ENCODE results near the gene CDK19.

- TF ChIP-seq EZH2 (IDR thresholded peaks at IDR 0.05) (no peak), CTCF (IDR thresholded peaks at IDR 0.05) (no peak), EZH2phosphoT487 (IDR thresholded peaks at IDR 0.05) (no peak)
Observed at GRCh38 chr6:110693296-110693695, 122.0 kb downstream of the CDK19 start.
